ENCODE measurements around the gene UBC.
"Not testable (repeated sequence)": the region's sequence is repeated elsewhere in the genome, so short reads cannot be mapped to it uniquely, and the experiment has no call there.

Gene UBC

DNA sequence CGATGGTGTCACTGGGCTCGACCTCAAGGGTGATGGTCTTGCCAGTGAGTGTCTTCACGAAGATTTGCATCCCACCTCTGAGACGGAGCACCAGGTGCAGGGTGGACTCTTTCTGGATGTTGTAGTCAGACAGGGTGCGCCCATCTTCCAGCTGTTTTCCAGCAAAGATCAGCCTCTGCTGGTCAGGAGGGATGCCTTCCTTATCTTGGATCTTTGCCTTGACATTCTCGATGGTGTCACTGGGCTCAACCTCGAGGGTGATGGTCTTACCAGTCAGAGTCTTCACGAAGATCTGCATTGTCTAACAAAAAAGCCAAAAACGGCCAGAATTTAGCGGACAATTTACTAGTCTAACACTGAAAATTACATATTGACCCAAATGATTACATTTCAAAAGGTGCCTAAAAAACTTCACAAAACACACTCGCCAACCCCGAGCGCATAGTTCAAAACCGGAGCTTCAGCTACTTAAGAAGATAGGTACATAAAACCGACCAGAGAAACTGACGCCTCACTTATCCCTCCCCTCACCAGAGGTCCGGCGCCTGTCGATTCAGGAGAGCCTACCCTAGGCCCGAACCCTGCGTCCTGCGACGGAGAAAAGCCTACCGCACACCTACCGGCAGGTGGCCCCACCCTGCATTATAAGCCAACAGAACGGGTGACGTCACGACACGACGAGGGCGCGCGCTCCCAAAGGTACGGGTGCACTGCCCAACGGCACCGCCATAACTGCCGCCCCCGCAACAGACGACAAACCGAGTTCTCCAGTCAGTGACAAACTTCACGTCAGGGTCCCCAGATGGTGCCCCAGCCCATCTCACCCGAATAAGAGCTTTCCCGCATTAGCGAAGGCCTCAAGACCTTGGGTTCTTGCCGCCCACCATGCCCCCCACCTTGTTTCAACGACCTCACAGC is 717 bp downstream of the UBC start:
- FAIRE-seq, result no peak

DNA sequence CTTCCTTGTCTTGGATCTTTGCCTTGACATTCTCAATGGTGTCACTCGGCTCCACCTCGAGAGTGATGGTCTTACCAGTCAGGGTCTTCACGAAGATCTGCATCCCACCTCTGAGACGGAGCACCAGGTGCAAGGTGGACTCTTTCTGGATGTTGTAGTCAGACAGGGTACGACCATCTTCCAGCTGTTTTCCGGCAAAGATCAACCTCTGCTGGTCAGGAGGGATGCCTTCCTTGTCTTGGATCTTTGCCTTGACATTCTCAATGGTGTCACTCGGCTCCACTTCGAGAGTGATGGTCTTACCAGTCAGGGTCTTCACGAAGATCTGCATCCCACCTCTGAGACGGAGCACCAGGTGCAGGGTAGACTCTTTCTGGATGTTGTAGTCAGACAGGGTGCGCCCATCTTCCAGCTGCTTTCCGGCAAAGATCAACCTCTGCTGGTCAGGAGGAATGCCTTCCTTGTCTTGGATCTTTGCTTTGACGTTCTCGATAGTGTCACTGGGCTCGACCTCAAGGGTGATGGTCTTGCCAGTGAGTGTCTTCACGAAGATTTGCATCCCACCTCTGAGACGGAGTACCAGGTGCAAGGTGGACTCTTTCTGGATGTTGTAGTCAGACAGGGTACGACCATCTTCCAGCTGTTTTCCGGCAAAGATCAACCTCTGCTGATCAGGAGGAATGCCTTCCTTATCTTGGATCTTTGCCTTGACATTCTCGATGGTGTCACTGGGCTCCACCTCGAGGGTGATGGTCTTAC is 1.7 kb downstream of the UBC start:
- FAIRE-seq, result not testable (repeated sequence)

DNA sequence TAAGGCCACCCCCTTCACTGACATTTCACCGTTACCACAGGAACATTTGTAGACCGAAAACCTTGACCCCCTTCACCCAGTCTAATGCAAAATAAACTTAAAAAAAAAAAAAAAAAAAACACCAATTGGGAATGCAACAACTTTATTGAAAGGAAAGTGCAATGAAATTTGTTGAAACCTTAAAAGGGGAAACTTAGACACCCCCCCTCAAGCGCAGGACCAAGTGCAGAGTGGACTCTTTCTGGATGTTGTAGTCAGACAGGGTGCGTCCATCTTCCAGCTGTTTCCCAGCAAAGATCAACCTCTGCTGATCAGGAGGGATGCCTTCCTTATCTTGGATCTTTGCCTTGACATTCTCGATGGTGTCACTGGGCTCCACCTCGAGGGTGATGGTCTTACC is 2.9 kb downstream of the UBC start:
- FAIRE-seq, result not testable (repeated sequence)

DNA sequence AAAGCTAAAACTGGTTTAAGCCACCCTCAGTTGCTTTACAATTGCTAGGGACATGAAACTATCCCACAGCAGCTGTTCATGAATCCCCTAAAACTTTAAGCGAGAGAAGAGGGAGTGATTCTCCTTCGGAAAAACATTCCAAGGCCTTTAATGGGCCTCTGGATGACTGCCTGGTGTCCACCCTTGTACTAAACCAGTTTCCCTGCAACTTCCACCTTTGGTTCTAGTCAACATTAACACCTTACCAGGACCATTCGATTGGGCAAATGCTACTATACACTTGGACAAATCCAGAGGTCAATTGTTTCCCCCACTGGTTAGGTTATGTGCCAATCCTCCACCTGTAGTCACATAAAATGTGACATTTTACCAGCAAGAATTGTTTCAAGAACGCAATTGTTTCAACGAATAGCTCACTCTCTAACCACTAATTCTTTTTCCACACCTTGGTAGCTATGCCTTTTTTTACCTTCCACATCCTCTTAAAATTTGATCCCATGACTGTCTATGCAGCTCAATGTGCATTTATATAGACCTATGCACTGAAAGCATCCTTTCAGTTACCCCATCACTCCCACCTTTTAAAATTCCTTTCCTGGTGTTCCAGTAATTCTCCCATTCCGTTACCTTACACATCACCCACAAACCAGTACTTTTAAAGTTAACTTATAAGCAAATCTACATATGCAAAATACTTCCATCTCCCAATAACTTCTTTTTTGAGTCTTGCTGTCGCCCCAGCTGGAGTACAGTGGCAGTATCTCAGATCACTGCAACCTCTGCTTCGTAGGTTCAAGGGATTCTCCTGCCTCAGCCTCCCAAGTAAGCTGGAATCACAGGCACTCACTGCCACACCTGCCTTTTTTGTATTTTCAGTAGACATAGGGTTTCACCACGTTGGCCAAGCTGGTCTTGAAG is 3.6 kb downstream of the UBC start:
- FAIRE-seq, result no peak

DNA sequence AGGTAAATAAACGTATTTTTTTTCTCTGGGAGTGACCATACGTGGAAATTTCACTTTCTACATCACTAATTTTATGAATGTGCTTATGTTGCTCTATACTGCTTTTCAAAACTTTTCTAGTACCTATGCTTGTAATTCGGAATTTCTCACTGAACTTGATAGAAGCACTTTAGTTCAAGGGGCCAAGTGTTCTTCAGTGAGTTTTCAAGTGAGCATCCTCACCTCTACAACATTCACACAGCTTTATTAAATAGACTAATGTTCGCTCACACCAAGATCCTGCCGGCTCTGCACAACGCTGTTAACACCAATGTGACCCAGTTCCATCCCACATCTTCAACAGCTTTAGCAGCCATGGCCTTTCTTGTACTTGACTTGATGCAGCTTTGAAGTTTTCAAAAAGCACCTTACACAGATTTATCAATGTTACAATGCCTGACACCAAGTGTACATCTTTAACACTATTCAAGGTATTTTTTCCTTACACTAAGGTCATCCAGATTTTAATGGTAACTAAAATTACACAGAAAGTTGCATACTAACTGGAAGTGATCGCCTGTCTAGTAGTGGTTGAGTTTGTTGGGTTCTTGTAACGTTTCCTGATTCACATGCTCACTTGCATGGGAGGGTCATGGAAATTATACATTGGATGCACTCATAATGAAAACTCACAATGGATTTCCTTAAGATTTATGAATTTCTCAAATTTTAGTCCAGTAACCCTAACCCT is 4.5 kb downstream of the UBC start:
- no peak for FAIRE-seq

DNA sequence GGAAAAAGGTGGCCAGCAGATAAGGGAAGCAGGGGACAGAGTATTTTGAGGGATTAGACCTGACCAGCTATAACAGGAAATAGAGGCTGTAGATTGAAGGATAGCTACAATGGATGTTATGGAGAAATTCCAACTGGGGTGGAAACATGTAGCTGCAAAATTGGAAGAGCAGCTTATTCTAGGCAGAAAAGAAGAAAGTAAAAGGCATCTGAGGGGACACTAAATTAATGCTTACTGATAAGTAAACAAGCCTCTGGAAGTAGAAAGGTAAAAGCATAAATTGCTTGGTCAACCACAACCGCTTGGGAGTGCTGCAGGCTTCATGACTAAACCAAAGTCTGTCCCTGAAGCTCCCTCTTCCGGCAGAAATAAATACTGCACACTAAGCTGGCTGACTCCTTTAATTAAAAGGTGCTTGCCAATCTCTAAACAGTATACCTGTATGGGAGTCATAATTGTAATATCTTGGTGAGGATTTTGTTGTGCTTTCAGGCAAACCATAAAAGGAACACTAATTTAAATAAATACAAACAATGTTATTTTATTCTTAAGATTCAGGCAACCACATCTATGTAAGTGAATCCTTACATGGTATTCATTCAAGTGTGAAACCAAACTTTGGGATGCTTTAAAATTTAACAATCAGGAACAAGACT is 7.7 kb downstream of the UBC start:
- peak; percentile 79 for FAIRE-seq

DNA sequence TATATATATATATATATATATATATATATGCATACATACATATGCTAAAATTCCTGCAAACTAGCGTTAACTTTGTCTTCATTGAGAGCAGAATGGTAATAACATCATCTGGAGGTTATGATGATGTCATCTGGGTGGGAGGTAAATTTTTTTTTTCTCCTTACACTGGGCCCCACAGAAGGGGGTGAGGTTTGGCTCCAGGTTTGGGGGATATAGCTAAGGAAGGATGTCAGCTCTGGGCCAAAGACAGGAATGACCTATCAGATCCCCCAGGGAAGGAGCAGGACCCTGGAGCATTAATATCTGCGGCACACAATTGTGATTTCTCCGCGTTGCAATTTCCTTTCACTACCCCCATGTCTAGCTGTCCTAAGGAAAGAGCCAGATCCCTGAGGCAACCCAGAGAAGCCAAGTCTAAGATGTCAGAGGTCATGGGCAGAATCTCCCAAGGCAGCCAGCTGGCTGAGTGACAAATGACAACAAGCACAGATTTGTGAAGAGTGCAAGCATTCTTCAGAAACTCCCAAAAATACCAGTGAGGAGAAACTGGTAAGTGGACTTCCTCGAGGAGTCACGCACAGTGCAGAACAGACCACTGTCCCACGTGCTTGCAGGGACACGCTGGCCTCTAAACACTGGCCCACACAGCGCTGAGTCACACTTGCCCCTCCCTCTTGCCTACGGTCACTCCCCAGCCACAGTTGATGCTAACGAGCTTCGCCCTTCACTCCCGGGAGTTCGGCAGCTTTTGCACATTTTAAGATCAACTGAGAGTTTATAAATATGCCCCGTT is 9.9 kb downstream of the UBC start:
- FAIRE-seq, result no peak

DNA sequence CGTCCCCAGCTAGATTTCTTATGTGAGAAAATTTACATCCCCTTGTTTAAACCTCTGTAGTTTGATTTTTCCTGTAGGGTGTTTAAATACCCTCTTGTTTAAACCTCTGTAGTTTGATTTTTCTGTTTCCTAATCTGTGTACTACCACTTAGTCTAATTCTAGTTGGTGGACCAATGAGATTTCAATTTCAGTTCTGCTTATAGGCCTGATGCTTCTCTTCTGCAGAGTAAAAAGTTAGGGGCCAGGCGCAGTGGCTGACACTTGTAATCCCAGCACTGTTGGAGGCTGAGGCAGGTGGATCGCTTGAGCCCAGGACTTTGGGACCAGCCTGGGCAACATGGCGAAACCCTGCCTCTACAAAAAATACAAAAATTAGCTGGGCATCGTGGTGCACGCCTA is 11.5 kb downstream of the UBC start:
- FAIRE-seq, result no peak

DNA sequence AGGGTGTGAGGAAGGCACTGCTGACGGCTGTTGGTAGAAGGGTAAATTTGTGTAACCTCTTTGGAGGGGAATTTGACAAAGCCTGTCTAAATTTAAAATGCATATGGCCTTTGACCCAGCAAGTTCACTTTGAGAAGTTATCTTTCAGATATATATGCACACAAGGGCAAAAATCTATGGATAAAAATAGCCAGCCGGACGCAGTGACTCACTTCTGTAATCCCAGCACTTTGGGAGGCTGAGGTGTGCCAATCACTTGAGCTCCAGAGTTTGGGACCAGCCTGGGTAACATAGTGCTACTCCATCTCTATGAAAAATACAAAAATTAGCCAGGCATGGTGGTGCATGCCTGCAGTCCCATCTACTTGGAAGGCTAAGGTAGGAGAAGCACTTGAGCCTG is 13.4 kb downstream of the UBC start:
- FAIRE-seq, result no peak

DNA sequence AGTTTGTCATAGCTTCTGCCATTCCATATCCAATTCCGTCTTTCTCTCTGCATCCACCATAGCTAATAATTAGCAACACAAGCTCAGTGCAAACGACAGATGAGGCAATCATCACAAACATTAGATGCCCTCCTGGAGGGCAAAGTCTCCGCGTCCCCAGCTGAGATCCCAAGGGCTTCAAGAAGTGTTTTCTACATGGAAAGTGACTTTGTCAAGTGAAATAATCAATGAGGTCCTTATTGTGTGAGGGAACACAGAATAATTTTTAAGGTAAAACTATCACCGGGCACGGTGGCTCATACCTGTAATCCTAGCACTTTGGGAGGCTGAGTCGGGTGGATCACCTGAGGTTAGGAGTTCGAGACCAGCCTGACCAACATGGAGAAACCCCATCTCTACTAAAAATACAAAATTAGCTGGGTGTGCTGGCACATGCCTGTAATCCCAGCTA is 14.1 kb downstream of the UBC start:
- not testable (repeated sequence) for FAIRE-seq

DNA sequence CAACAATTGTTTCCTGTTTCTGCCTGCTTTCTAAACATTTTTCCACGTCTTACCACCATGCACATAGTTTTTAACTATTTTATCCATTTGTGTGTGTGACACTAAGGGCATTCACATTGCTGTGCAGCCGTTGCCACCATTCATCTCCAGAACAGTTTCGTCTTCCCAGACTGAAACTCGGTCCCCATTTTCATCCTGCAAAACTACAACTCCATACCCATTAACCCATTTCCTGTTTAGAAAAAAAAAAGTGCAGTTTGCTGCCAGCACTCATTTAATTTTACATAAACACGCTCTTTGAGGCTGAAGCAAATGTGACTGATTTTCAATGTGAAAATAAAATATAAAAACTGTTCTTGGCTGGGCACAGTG is 15.5 kb downstream of the UBC start:
- FAIRE-seq, result no peak

DNA sequence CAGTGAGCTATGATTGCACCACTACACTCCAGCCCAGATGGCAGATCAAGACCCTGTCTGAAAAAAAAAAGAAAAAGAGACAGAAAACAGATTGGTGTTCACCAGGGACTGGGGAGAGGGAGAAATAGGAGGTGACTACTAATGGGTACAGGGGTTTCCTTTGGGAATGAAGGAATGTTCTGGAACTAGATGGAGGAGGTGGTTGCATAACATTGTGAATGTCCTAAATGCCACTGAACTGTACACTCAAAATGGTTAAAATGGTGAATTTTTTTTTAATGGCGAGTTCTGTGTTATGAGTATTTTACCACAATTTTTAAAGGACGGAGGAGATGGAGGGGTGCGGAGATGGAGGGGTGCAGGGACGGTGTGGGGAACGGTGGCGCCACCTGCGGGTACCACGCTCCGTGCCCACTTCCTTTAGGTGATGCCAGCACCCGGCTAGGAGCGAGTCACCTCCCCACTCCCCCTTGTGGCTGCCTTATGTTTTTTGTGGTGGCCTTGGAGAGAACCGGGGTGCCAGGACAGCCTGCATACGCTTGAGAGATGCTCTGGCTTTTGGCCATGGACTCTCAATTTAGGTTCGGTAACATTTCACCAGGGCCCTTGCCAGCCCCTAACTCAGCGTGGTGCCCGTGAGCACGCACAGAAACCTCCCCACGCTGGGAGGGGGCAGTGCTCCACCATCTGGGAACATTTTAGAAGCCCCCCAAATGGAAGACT is 16.1 kb downstream of the UBC start:
- FAIRE-seq, result no peak

DNA sequence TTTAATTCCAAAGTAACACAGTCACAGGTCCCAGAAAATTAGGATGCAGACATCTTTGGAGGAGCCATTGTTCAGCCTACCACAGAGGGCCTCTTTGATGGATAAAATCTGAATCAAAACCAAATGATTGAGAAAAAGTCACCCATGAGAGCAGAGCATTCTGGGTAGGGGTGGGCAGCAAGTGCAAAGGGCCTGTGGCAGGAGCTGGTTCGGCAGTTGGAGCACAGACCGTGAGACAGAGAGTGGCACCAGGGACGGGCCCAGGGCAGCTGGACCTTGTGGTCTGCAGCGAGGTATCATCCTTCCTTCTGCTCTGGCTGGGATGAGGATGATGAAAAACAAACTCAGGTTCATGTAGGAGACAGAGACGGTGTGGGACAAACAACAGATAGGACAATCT is 18.0 kb downstream of the UBC start:
- FAIRE-seq, result no peak

DNA sequence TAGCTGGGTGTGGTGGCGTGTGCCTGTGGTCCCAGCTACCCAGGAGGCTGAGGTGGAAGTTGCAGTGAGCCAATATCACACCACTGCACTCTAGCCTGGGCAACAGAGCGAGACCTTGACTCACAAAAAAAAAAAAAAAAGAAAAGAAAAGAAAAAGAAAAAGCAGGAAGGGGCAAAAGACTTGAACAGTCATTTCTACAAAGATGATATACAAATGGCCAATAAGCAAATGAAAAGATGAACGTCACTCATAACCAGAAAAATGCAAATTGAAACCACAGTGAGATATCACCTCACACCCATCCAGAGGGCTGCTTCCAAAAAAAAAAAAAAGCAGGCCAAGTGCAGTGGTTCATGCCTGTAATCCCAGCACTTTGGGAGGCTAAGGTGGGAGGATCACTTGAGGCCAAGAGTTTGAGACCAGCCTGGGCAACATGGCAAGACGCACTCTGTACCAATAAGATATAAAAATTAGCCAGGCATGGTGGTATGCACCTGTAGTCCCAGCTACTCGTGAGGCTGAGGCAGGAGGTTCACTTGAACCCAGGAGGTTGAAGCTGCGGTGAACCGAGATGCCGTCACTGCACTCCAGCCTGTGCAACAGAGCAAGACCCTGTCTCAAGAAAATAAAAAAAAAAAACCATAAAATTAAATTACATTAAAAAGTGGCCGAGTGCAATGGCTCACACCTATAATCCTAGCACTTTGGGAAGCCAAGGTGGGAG is 20.5 kb downstream of the UBC start:
- no peak for FAIRE-seq

DNA sequence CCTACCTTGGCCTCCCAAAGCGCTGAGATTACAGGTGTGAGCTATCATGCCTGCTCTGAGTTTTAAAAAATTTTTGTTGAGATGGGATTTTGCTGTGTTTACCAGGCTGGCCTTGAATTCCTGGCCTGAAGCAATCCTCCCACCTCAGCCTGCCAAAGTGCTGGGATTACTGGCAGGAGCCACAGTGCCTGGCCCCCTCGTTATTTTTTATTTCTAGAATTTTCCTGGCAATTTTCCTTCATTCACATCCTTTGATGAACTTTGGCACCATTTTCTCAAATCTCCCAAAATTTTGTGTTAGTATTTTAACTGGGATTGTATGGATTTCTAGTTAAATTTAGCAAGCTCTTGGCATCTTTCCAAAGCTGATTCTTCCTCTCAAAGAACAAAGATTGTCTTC is 26.2 kb downstream of the UBC start:
- no peak for FAIRE-seq

DNA sequence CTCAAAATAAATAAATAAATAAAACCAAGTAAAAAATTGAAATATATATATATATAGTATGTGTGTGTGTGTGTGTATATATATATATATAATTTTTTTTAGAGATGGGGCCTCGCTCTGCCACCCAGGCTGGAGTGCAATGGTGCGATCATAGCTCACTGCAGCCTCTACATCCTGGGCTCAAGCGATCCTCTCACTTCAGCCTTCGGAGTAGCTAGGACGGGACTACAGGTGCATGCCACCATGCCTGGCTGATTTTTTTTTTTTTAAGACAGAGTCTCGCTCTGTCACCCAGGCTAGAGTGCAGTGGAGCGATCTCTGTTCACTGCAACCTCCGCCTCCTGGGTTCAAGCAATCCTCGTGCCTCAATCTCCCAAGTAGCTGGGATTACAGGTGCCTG is 26.7 kb downstream of the UBC start:
- not testable (repeated sequence) for FAIRE-seq

DNA sequence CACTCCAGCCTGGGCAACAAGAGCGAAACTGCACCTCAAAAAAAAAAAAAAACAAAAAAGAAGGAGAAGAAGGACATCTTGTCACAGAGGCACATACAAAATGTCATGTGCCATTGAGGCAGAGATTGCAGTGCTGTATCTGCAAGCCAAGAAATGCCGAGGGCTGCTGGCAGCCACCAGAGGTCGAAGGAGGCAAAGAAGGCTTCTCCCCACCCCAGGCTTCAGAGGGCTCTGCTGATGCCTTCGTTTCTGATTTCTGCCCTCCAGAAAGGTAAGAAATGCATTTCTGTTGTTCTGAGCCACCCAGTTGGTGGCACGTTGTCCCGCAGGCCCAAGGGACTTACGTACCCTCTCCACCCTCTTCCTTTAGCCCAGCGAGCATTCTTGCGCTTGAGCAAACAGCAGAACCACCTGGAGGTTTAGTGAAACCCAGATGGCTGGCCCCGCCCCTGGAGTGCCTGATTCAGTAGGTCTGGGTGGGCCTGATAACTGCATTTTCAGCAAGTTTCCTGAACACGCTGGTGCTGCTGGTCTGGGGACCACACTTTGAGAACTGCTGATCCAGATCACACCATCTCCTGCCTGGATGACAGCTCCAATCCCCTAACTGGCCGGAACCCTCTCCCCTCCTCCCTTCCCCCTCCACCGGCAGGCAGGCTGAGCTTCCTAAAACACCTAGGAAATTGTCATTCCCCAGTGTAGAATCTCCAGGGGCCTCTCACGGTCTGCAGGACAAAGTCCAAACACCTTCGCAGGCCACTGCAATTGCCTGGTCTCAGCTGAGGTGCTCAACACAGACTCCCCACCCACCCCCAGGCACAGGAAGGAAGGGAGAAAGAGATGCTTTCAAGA is 29.6 kb downstream of the UBC start:
- FAIRE-seq, result no peak
